Ishikawa (cell line): Measurements from ENCODE around the gene HAUS7.

Experiments
- CEBPB ChIP-seq: IDR thresholded peaks from 2 replicates; pipeline ENCODE4 v1.6.1; 2012
- CREB1 ChIP-seq: IDR thresholded peaks from 2 replicates; pipeline ENCODE4 v1.6.1; 2012; ENCODE audit warnings: low read depth
- EGR1 ChIP-seq: IDR thresholded peaks from 2 replicates; pipeline ENCODE4 v1.6.1; 2012
- EP300 ChIP-seq: IDR thresholded peaks from 2 replicates; pipeline ENCODE4 v1.6.1; 2012; ENCODE audit warnings: borderline replicate concordance
- FOXM1 ChIP-seq: IDR thresholded peaks from 2 replicates; pipeline ENCODE4 v1.6.1; 2012; ENCODE audit warnings: low read depth, borderline replicate concordance
- NFIC ChIP-seq: IDR thresholded peaks from 2 replicates; pipeline ENCODE4 v1.6.1; 2012
- RAD21 ChIP-seq: IDR thresholded peaks from 2 replicates; pipeline ENCODE4 v1.6.1; 2012; ENCODE audit warnings: low read depth
- REST ChIP-seq: IDR thresholded peaks from 2 replicates; pipeline ENCODE4 v1.6.1; 2012; ENCODE audit warnings: low read depth, mild to moderate bottlenecking
- TCF12 ChIP-seq: IDR thresholded peaks from 2 replicates; pipeline ENCODE4 v1.6.1; 2012; ENCODE audit warnings: low read depth
- TEAD4 ChIP-seq: IDR thresholded peaks from 2 replicates; pipeline ENCODE4 v1.6.1; 2012
- USF1 ChIP-seq: IDR thresholded peaks from 2 replicates; pipeline ENCODE4 v1.6.1; 2012
- YY1 ChIP-seq: IDR thresholded peaks from 2 replicates; pipeline ENCODE4 v1.6.1; 2012; ENCODE audit warnings: low read depth
- ZBTB7A ChIP-seq: IDR thresholded peaks from 2 replicates; pipeline ENCODE4 v1.6.1; 2012; ENCODE audit warnings: low read depth
- TF ChIP-seq, protein P1 (sequence below): IDR thresholded peaks from 2 replicates; pipeline ENCODE4 v1.6.1; 2012

DNA sequence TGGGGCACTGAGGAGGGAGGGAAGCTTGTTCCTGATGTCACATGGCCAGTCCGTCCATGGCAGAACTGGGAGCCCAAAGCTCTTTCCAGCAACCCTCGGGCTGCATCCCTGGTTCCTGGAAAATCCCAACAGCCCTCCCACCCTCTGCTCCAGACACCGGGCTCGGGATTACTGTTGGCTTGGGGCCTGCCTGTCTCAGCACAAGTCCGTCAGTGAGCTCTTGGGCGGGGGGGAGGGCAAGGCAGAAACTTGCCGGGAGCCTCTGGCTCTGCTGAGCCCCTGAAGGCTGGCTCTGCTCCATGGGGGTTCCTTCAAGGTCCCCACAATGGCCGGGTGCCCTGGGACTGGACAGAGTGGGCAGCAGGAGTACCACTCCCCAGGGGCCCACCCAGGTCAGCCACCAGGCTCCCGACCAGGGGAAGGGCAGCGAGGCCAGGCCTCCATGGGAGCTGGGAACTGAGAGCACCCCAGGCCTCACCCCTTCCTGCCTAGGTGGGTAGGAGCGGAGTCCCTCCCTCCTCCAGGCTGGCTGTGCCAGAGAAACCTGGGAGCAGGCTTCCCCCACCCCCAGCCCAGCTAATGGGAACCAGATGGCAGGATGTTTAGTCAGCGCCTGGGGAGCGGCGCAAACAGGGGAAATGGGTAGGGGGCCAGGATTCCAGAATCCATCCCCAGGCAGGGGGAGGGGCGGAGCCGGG lies 6.4 kb upstream of the HAUS7 start:
- no peak for TF ChIP-seq EGR1
- TF ChIP-seq YY1 = no peak
- no peak for TF ChIP-seq TCF12
- no peak for TF ChIP-seq NFIC
- TF ChIP-seq REST = no peak
- no peak for TF ChIP-seq ZBTB7A
- no peak for TF ChIP-seq USF1
- no peak for TF ChIP-seq FOXM1
- no peak for TF ChIP-seq CEBPB
- TF ChIP-seq CREB1 = no peak
- no peak for TF ChIP-seq RAD21
- no peak for TF ChIP-seq EP300
- no peak for TF ChIP-seq TEAD4
- TF ChIP-seq, protein P1, sequence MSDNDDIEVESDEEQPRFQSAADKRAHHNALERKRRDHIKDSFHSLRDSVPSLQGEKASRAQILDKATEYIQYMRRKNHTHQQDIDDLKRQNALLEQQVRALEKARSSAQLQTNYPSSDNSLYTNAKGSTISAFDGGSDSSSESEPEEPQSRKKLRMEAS = no peak
